ENCODE measurements around the gene ANP32B. TPM values are rescaled to one million over a fixed set of nuclear protein-coding genes. Genes with fewer than 3 reads are reported as not detected.
A peak's percentile ranks its signal among the peaks of the same experiment; 100 is the strongest.
"Not testable (repeated sequence)": the region's sequence is repeated elsewhere in the genome, so short reads cannot be mapped to it uniquely, and the experiment has no call there.

The ANP32B gene
- total RNA-seq, 3 donors from 2014 or later (not counting 1 experiment from before 2014, with no cell fraction given): 89.9 to 107 (median 100) TPM

DNA sequence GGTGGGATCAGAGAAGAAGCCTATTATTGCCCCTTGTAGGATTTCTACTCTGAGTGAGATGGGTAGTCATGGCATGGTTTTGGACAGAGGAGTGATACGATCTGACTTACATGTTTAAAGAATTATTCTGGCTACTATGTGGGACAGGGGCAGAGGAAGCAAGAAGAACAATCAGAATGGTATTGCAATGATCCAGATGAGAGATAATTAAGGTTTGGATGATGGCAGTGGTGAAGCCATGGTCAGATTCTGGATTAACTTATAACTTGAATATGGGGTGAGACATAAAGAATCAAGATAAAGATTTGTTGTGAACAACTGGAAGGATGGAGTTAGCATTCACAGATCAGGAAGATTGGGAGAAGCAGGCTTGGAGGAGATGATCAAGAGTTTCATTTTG is 41.8 kb upstream of the ANP32B start:
- H3K27me3 ChIP-seq (ENCODE audit: control insufficient read depth, insufficient read depth, low read length): no peaks in the 10 kb centered on the region
- H3K9me3 ChIP-seq (ENCODE audit: control insufficient read depth, insufficient read depth, low read length): no peaks in the 10 kb centered on the region
- Mint-ChIP-seq H3K4me3 (no peak overlapping the region), H3K4me1 (peaks cover 14 to 15% of the 10 kb centered on the region in 2 donors), H3K27me3 (ENCODE audit: low read depth in 2 of 2) (no peaks in the 10 kb centered on the region), H3K36me3 (no peaks in the 10 kb centered on the region), H3K27ac (no peak overlapping the region), H3K9me3 (no peaks in the 10 kb centered on the region)
- ATAC-seq (no peak), DNase-seq (no peak)
- H3K36me3 ChIP-seq (ENCODE audit: control insufficient read depth, insufficient read depth, low read length): no peaks in the 10 kb centered on the region
- no peak overlapping the region for H3K27ac ChIP-seq (ENCODE audit: low read length)
- TF ChIP-seq, protein P1, sequence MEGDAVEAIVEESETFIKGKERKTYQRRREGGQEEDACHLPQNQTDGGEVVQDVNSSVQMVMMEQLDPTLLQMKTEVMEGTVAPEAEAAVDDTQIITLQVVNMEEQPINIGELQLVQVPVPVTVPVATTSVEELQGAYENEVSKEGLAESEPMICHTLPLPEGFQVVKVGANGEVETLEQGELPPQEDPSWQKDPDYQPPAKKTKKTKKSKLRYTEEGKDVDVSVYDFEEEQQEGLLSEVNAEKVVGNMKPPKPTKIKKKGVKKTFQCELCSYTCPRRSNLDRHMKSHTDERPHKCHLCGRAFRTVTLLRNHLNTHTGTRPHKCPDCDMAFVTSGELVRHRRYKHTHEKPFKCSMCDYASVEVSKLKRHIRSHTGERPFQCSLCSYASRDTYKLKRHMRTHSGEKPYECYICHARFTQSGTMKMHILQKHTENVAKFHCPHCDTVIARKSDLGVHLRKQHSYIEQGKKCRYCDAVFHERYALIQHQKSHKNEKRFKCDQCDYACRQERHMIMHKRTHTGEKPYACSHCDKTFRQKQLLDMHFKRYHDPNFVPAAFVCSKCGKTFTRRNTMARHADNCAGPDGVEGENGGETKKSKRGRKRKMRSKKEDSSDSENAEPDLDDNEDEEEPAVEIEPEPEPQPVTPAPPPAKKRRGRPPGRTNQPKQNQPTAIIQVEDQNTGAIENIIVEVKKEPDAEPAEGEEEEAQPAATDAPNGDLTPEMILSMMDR (IDR thresholded peaks at IDR 0.05): no peak
- H3K4me3 ChIP-seq (ENCODE audit: low read length): no peak overlapping the region
- peaks cover 4% of the 10 kb centered on the region for H3K4me1 ChIP-seq (ENCODE audit: control insufficient read depth, insufficient read depth, low read length)
- 93% methylated on average over 1 of the region's 1 CpG for WGBS (ENCODE audit: insufficient coverage)
- intact Hi-C loops (cut with micrococcal nuclease): no loop called here

DNA sequence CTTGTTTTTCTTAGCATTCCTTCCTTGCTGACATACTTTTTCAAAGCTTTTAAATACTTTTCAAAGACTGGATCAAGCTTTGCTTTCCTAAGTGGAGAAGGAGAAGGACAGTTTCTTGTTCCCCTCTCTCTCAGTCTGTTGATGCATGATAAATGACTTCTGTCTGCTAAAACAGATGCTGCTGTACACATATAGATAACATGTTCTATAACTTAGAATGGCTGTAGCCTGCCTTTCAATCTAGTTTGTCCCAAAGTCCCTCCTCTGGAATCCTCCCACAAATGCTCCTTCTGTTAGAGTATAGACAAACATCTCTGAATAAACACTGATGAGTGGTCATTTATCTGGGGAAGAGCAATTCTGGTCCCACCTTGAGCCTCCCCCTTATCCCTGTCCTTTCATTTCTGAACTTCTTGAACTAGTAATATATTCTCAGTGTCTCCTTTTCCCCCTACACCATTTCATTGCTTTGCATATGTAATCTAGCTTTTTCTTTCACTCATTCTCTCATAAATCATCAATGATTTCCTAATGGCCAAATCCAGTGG is 39.8 kb upstream of the ANP32B start:
- Histone ChIP-seq H3K9me3 (ENCODE audit: control insufficient read depth, insufficient read depth, low read length) (no peaks in the 10 kb centered on the region), H3K4me3 (ENCODE audit: low read length) (no peak overlapping the region), H3K36me3 (ENCODE audit: control insufficient read depth, insufficient read depth, low read length) (no peaks in the 10 kb centered on the region), H3K27me3 (ENCODE audit: control insufficient read depth, insufficient read depth, low read length) (no peaks in the 10 kb centered on the region), H3K4me1 (ENCODE audit: control insufficient read depth, insufficient read depth, low read length) (peaks cover 1% of the 10 kb centered on the region), H3K27ac (ENCODE audit: low read length) (no peak overlapping the region)
- Mint-ChIP-seq H3K27me3 (ENCODE audit: low read depth in 2 of 2) (peaks cover 6% of the 10 kb centered on the region in 2 donors), H3K4me1 (peaks cover 5 to 6% of the 10 kb centered on the region in 2 donors), H3K9me3 (no peaks in the 10 kb centered on the region), H3K27ac (no peak overlapping the region), H3K36me3 (no peaks in the 10 kb centered on the region), H3K4me3 (no peak overlapping the region)
- intact Hi-C loops (cut with micrococcal nuclease): no loop called here
- TF ChIP-seq, protein P1 (IDR thresholded peaks at IDR 0.05): no peak
- no peak for DNase-seq
- ATAC-seq: no peak

DNA sequence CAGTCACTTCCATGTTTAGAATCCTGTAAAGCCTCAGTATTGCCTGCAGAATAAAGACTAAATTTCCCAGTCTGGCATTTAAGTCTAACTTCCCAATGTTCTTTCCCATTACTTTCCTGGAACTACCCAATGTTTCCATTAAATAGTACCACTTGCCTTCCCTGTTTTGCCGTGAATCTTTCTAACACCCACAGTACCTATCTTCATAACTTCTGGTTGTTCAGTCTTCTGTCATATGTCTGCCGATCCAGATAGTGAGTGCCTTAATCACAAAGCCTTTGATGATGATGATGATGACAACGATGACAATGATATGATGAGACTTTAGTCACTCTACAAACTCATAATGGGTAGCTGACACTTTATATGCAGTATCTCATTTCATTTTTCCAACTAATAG is 38.5 kb upstream of the ANP32B start:
- Histone ChIP-seq H3K4me3 (ENCODE audit: low read length) (no peak overlapping the region), H3K27me3 (ENCODE audit: control insufficient read depth, insufficient read depth, low read length) (no peaks in the 10 kb centered on the region), H3K36me3 (ENCODE audit: control insufficient read depth, insufficient read depth, low read length) (no peaks in the 10 kb centered on the region), H3K9me3 (ENCODE audit: control insufficient read depth, insufficient read depth, low read length) (no peaks in the 10 kb centered on the region), H3K27ac (ENCODE audit: low read length) (no peak overlapping the region), H3K4me1 (ENCODE audit: control insufficient read depth, insufficient read depth, low read length) (no peaks in the 10 kb centered on the region)
- peaks cover 8 to 10% of the 10 kb centered on the region in 2 donors for H3K27me3 Mint-ChIP-seq (ENCODE audit: low read depth in 2 of 2)
- no peak overlapping the region for H3K4me3 Mint-ChIP-seq
- no peaks in the 10 kb centered on the region for H3K4me1 Mint-ChIP-seq
- ATAC-seq (no peak), DNase-seq (no peak)
- intact Hi-C loops (cut with micrococcal nuclease): no loop called here
- H3K9me3 Mint-ChIP-seq: no peaks in the 10 kb centered on the region
- 100% methylated on average over 1 of the region's 3 CpGs for WGBS (ENCODE audit: insufficient coverage)
- H3K27ac Mint-ChIP-seq: no peak overlapping the region
- H3K36me3 Mint-ChIP-seq: no peaks in the 10 kb centered on the region
- TF ChIP-seq, protein P1 (IDR thresholded peaks at IDR 0.05): no peak

DNA sequence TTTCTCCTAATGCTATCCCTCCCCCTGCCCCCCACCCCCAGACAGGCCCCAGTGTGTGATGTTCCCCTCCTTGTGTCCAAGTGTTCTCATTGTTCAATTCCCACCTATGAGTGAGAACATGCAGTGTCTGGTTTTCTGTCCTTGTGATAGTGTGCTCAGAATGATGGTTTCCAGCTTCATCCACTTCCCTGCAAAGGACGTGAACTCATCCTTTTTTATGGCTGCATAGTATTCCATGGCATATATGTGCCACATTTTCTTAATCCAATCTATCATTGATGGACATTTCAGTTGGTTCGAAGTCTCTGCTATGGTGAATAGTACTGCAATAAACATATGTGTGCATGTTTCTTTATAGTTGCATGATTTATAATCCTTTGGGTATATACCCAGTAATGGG is 37.7 kb upstream of the ANP32B start:
- intact Hi-C loops (cut with micrococcal nuclease); H3K9me3 Mint-ChIP-seq; H3K4me3 ChIP-seq (ENCODE audit: low read length); ATAC-seq; H3K4me1 ChIP-seq (ENCODE audit: control insufficient read depth, insufficient read depth, low read length); H3K27ac Mint-ChIP-seq; H3K4me1 Mint-ChIP-seq; H3K27ac ChIP-seq (ENCODE audit: low read length); H3K9me3 ChIP-seq (ENCODE audit: control insufficient read depth, insufficient read depth, low read length); H3K36me3 ChIP-seq (ENCODE audit: control insufficient read depth, insufficient read depth, low read length); H3K27me3 ChIP-seq (ENCODE audit: control insufficient read depth, insufficient read depth, low read length); H3K4me3 Mint-ChIP-seq; H3K36me3 Mint-ChIP-seq; DNase-seq: not testable (repeated sequence)
- 97% methylated on average over 2 of the region's 2 CpGs for WGBS (ENCODE audit: insufficient coverage)
- H3K27me3 Mint-ChIP-seq (ENCODE audit: low read depth in 2 of 2): peaks cover 17 to 18% of the 10 kb centered on the region in 2 donors

DNA sequence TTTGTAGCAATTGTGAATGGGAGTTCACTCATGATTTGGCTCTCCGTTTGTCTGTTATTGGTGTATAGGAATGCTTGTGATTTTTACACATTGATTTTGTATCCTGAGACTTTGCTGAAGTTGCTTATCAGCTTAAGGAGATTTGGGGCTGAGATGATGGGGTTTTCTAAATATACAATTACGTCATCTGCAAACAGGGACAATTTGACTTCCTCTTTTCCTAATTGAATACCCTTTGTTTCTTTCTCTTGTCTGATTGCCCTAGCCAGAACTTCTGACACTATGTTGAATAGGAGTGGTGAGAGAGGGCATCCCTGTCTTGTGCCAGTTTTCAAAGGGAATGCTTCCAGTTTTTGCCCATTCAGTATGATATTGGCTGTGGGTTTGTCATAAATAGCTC is 36.0 kb upstream of the ANP32B start:
- peaks cover 17 to 18% of the 10 kb centered on the region in 2 donors for H3K27me3 Mint-ChIP-seq (ENCODE audit: low read depth in 2 of 2)
- H3K27me3 ChIP-seq (ENCODE audit: control insufficient read depth, insufficient read depth, low read length); DNase-seq; H3K36me3 ChIP-seq (ENCODE audit: control insufficient read depth, insufficient read depth, low read length); H3K4me1 Mint-ChIP-seq; intact Hi-C loops (cut with micrococcal nuclease); H3K4me1 ChIP-seq (ENCODE audit: control insufficient read depth, insufficient read depth, low read length); H3K9me3 Mint-ChIP-seq; ATAC-seq; H3K4me3 ChIP-seq (ENCODE audit: low read length); H3K27ac ChIP-seq (ENCODE audit: low read length); H3K27ac Mint-ChIP-seq; H3K36me3 Mint-ChIP-seq; H3K9me3 ChIP-seq (ENCODE audit: control insufficient read depth, insufficient read depth, low read length); H3K4me3 Mint-ChIP-seq: not testable (repeated sequence)
- WGBS (ENCODE audit: insufficient coverage): no CpG with 5 or more reads among the region's 2 CpGs

DNA sequence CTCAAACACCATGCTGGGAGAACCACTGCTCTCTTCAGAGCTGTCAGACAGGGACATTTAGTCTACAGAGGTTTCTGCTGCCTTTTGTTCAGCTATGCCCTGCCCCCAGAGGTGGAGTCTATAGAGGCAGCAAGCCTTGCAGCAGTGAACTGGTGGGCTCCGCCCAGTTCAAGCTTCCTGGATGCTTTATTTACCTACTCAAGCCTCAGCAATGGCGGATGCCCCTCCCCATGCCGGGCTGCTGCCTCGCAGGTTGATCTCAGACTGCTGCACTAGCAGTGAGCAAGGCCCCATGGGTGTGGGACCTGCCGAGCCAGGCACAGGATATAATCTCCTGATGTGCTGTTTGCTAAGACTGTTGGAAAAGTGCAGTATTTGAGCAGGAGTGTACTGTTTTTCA is 32.3 kb upstream of the ANP32B start:
- H3K9me3 ChIP-seq (ENCODE audit: control insufficient read depth, insufficient read depth, low read length); ATAC-seq; H3K36me3 Mint-ChIP-seq; H3K4me3 ChIP-seq (ENCODE audit: low read length); H3K27me3 ChIP-seq (ENCODE audit: control insufficient read depth, insufficient read depth, low read length); H3K36me3 ChIP-seq (ENCODE audit: control insufficient read depth, insufficient read depth, low read length); H3K4me3 Mint-ChIP-seq; H3K4me1 Mint-ChIP-seq; H3K27ac ChIP-seq (ENCODE audit: low read length); H3K27ac Mint-ChIP-seq; H3K4me1 ChIP-seq (ENCODE audit: control insufficient read depth, insufficient read depth, low read length); intact Hi-C loops (cut with micrococcal nuclease); H3K9me3 Mint-ChIP-seq: not testable (repeated sequence)
- DNase-seq: peak in 1 of 2 donors; percentile 28
- WGBS (ENCODE audit: insufficient coverage): 86% methylated on average over 5 of the region's 5 CpGs
- H3K27me3 Mint-ChIP-seq (ENCODE audit: low read depth in 2 of 2): peaks cover 17 to 18% of the 10 kb centered on the region in 2 donors

All from natural killer cell (primary cell).